Uterus (tissue), 2 donors: Measurements from ENCODE around the gene NFATC1.

ENCODE experiments used
- POLR2A ChIP-seq, 2 donors: fragments of 450-650 bp; IDR thresholded peaks; one replicate each; pipeline ENCODE4 v1.6.1; 2016; ENCODE audit warnings: antibody characterized with exemption in 2 of 2, mild to moderate bottlenecking in 1 of 2, moderate library complexity in 1 of 2
- TF ChIP-seq, protein P1 (sequence below), 4 experiments: fragments of 200-600 bp in 2 of 4; fragments of 450-650 bp in 2 of 4; sonication (generic) in 2 of 4; IDR thresholded peaks; one replicate each; pipeline ENCODE4 v1.5.1; 2016 to 2019; ENCODE audit warnings: antibody characterized with exemption in 4 of 4, mild to moderate bottlenecking in 2 of 4, moderate library complexity in 1 of 4

GRCh38 chr18:79574938-79575525 is 179.3 kb downstream of the NFATC1 start:
- TF ChIP-seq, protein P1, sequence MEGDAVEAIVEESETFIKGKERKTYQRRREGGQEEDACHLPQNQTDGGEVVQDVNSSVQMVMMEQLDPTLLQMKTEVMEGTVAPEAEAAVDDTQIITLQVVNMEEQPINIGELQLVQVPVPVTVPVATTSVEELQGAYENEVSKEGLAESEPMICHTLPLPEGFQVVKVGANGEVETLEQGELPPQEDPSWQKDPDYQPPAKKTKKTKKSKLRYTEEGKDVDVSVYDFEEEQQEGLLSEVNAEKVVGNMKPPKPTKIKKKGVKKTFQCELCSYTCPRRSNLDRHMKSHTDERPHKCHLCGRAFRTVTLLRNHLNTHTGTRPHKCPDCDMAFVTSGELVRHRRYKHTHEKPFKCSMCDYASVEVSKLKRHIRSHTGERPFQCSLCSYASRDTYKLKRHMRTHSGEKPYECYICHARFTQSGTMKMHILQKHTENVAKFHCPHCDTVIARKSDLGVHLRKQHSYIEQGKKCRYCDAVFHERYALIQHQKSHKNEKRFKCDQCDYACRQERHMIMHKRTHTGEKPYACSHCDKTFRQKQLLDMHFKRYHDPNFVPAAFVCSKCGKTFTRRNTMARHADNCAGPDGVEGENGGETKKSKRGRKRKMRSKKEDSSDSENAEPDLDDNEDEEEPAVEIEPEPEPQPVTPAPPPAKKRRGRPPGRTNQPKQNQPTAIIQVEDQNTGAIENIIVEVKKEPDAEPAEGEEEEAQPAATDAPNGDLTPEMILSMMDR (IDR thresholded peaks at IDR 0.05) = no peak
- no peak for TF ChIP-seq POLR2A (IDR thresholded peaks at IDR 0.05)
